Measurements from ENCODE around the gene SPSB3.
"Not testable (repeated sequence)": the region's sequence is repeated elsewhere in the genome, so short reads cannot be mapped to it uniquely, and the experiment has no call there.

SPSB3 gene

GRCh38 chr16:1816396-1817275 lies 34.3 kb upstream of the SPSB3 start:
- no peak for DNase-seq

DNA sequence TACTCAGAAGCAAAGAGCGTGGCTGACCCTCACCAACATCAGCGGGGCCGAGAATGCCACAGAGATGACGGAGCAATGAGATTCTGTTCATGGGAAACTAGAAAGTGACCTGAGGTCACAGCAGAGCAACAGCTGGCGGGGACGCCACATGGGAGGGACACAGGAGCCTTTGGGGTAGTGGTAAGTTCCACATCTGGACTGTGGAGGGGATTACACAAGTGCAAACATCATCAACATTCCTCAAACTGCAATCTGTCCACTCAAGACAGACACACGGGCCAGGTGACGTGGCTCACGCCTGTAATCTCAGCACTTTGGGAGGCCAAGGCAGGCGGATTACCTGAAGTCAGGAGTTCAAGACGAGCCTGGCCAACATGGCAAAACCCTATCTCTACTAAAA lies 33.1 kb upstream of the SPSB3 start:
- no peak for DNase-seq

GRCh38 chr16:1812732-1813163 lies 30.4 kb upstream of the SPSB3 start:
- peak; percentile 32 for DNase-seq

DNA sequence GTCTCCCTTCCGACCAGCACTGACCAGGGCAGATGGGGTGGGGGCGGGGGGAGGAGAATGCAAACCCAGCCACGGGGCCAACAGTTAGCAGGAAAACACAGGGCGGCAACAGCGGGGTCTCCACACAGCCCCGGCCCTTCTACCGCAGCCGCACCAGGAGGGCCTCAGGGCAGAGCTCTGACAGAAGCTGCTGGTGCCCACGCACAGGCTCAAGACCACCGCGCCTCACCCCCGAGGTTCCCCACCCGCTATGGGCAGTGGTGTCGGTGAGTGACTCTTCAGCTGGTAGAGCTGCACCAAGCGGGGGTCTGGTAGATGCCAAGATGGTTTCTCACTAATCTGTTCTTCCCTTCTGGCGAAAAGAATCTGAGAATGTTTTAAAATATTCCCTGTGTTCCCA lies 28.2 kb upstream of the SPSB3 start:
- DNase-seq, result no peak

DNA sequence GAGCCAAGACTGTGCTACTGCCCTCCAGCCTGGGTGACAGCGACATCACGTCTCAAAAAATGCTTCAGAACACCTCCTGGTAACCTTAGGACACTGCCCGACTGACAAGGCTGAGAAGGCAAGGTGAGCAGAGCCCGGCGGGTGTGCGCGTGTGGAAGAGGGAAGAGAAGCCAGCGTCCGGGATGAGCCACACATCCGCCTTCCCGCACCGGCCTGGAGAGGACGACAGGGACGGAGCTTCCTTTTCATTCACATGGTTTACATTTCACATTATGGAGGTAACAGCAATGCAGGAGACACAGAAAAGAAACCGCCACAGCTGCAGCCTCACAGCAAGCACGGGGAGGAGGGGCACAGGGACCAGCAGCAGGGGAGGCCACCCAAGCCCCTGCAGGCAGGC lies 27.7 kb upstream of the SPSB3 start:
- no peak for DNase-seq

GRCh38 chr16:1809281-1809801 lies 27.0 kb upstream of the SPSB3 start:
- DNase-seq, result no peak

- DNase-seq, result no peak
These were observed 26.3 kb upstream of the SPSB3 start for GRCh38 chr16:1808691-1809090.

DNA sequence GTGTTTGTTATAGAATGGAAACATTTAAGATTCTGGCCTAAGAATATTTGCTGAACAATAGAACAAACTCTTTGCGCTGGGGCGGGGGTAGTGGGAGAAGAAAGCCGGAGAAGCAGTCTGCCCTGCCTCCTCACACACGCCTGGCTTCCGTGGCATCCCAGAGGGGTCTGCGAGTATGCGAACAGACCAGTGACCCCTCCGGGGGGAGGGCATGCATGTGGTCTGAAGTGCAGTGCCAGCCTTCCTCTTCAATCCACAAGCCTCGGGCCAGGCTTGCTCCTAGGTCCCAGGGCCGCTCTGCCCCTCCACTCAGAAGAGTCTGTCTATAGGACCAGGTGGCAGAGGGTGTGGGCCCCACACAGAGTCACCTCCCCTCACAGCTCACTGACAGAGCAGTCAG lies 25.3 kb upstream of the SPSB3 start:
- DNase-seq, result no peak

DNA sequence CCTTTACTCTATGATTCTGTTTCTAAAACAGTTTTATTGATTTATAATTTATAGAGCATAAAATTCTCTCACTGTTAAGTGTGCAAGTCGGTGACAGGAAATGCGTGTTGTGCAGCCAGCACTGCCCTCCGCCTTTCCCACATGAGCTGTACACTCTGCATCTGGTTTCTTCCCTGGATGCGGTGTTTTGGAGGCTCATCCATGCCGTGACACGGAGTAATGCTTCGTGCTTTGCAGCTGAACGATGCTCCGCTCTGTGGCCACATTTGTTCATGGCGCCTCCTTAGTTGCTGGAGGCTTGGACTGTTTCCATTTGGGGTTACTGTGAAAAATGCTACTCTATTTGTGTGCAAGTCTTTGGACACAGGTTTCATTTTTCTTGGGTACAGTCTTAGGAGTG lies 18.3 kb upstream of the SPSB3 start:
- DNase-seq, result no peak

- not testable (repeated sequence) for DNase-seq
These were observed 16.9 kb upstream of the SPSB3 start for GRCh38 chr16:1799263-1799662.

DNA sequence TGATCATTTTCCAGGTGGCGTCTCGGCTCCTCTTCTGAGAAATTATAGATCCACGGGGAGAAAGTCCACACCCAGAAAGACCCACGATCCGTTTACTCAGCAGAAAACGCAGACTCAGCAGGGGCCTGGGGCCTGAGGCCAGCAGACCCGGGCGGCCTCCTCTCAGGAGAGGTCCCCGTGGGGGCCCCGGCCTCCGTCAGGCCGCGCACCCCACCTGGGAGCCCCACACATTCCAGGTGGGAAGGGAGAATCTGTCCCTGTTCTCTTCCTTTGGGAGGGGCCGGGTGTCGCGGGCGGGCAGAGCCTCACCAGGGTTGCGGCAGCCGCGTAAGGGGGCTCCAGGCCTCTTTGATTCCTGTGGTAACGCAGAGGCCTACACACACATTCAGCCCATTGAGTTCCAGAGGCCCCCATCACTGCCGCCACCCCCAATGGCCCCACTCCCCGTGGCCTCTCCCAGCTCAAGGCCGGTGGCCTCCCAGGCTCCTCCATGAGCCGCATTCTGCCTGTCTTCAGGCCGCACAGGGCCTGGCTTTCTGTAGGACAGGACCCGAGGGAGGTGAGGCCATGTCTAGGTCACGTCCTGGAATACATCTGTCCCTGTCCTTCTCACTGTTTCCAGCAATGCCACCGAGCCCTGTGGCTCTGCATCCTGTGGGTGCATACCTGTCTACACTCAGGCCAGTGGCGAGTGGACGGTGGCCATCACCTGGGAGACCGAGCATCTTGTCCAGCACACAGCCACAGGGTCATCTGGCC lies 12.7 kb upstream of the SPSB3 start:
- no peak for DNase-seq

GRCh38 chr16:1794221-1794871 lies 12.0 kb upstream of the SPSB3 start:
- DNase-seq, result no peak

- no peak for DNase-seq
These were observed 11.3 kb upstream of the SPSB3 start, which contains the start of gene IGFALS for GRCh38 chr16:1793578-1794220. TSS of gene IGFALS (minus strand) at chr16:1793705. CDS start at chr16:1793652, 53 bp downstream.

GRCh38 chr16:1792836-1793577 lies 10.6 kb upstream of the SPSB3 start:
- DNase-seq, result no peak

GRCh38 chr16:1791943-1792812 lies 9.8 kb upstream of the SPSB3 start:
- no peak for DNase-seq

- no peak for DNase-seq
These were observed 9.0 kb upstream of the SPSB3 start for GRCh38 chr16:1791256-1791942.

GRCh38 chr16:1790611-1791255 lies 8.4 kb upstream of the SPSB3 start:
- DNase-seq, result no peak

DNA sequence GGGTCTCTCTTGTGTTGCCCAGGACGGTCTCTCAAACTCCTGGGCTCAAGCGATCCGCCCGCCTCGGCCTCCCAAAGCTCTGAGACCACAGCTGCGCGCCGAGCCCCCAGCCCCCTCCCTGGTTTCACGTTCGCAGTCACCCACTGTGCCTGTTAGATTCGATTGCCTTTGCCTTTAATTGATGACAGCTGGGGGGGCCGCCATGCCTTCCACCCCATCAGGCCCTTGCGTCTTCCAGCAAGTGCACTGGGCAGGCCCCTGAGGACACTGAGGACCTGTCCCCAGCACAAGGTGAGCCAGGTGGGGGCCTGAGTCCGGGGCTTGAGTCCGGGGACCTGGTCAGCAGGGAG lies 7.9 kb upstream of the SPSB3 start:
- DNase-seq, result no peak

DNA sequence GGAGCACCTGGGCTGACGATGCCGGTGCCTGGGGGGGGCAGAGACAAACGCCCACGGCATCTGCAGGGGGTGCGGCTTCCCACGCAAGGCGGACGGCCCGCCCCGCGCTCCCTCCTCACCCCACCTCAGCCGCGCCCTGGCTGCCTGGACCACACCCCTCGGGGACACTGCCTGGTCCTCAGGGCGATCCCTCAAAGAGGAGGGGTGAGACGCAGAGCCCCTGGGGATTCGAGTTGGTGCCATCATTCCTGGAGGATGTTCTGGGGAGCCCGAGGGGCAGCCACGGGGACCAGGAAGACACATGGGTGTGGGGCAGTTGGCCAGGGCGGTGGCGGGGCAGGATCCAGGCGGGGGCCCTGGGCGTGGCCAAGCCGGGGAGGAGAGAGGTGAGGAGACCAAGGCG lies 7.3 kb upstream of the SPSB3 start:
- no peak for DNase-seq

DNA sequence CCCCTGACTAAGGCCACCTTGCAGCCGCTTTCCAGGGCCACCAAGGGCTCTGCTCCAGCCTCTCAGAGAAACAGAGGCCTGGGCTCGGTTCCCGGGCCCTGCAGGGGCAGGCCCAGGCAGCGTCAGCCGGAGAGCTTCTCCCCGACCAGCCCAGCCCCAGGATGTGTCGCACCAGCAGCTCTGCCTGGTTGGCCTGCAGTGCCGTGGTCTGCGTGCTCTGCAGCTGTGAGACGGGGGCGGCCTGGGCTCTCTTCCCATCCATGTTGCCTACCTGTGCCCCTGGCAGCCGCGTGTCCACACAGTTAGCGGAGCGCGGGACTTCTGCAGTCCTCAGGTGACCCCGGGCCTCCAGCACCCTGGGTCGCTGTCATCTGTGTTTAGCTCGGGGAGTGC lies 6.3 kb upstream of the SPSB3 start:
- no peak for DNase-seq
